HG03175 (cell line): Measurements from ENCODE around the gene POLR3E.

ENCODE experiments used
- ATAC-seq: cut with Tn5 transposase; IDR thresholded peaks from one replicate; pipeline ENCODE4 v1.9.1; 2021; ENCODE audit warnings: mild to moderate bottlenecking, moderate library complexity; ENCODE audit not compliant: unreplicated experiment

The POLR3E gene

DNA sequence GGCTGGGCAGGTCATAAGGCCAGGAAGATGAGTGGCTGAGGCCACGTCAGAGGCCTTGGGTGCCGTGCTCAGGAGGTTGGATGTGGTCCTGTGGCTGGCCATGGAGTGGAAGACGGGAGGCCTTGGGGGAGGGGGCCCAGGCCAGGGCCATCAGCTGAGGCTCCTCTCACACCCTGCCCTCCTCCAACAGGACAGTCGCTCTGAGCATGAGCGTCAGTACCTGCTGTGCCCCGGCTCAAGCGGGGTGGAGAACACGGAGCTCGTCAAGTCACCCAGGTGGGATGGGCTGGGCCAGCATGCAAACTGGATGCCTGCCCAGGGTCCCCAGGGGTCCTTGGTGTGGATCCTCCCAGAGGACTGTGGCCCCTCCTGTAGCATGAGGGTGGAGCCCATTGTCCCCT lies 19.2 kb downstream of the POLR3E start:
- ATAC-seq, result no peak

GRCh38 chr16:22317001-22317530 lies 19.9 kb downstream of the POLR3E start:
- ATAC-seq, result no peak

DNA sequence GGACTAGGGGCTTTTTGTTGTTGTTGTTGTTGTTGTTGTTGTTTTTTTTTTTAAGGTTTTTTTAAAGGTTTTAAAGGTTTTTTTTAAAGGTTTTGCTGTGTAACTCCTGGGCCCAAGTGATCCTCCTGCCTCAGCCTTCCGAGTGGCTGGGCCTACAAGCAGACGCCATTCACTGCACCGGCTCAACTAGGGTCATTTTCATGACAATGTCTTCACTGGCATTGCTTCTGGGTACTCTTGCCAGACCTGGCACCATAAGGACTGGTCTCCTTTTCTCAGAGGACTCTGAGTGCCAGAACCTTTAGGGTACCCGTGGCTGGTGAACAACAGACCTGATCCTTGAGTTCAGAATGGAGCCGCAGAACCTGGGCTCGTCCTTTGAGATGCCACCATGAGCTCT lies 20.4 kb downstream of the POLR3E start:
- no peak for ATAC-seq

DNA sequence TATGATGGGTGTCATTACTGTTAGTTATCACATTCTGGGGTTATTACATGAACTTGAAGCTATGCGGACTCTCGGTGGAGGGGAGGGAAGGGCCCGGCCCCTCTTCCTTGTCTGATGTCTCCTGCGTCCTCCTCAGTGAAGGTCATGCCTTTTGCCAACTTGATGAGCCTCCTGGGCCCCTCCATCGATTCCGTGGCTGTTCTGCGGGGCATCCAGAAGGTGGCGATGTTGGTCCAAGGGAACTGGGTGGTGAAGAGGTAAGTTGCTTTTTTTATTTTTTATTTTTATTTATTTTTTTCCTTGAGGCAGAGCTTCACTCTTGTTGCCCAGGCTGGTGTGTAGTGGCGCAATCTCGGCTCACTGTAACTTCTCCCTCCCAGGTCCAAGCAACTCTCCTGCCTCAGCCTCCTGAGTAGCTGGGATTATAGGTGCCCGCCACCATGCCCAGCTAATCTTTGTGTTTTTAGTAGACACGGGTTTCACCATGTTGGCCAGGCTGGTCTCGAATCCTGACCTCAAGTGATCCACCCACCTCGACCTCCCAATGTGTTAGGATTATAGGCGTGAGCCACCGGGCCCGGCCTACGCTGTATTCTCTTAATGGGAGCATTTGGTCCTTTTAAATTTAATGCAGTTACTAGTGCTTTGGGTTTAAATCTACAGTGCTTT lies 21.6 kb downstream of the POLR3E start:
- no peak for ATAC-seq

DNA sequence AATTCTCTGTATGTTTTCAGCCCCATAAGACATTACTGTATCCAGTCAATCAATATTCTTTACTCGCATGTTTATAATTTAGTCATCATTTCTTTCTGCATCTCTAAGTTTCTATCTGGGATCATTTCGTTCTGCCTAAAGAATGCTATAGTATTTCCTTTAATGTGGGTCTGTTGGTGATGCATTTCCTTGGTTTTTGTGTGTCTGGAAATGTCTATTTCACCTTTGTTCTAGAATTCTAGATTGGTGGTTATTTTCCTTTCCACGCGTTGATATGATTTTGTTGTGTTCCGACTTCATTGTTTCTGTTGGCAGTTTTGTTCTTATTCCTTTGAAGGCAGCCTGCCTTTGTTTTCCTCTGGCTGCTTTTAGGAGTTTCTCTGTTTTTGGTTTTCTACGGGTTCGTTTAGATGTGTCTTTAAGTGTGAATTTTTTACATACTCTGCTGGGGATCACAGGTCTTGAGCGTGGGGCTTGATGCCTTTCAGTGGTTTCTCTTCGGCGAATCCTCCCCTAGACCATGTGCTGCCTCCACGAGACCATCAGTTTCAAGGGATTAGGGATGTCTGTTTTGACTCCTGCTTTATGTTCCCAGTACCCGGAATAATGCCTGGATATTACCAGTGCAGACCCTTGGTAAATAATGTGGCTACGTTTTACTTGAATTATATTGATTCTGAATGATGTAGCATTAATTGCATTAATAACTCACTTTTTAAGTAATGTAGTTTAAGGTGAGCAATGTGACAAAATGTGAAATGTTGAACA lies 23.5 kb downstream of the POLR3E start:
- ATAC-seq, result no peak

DNA sequence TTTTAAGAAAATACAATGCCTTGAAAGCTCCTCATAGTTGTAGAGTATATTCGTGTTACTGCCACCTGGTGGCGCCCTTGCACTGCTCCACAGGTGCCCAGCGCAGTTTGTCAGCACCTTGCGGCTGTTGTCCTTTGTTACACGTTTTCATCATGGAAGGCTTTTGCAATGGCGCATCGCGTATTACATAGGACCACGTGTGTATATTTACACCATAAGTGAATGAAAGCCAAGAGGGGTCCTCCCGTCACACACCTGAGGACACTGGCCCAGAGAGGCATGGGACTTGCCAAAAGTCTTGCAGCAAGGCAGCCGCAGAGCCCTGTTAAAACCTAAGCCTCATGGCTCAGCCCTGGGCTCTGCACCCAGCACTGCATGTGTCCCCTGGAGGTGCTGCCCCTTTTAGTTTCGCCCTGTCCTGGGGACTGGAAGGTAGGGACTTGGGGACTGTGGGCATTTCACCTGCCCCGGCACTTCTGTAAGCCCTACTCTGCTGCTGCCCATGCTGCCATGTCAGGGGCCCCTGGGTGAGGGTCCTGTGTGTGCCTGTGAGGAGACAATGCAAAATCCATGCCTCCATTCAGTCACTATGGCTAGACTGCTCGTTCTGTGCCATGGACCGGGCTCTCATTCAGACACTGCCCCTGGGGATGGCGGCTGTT lies 24.3 kb downstream of the POLR3E start:
- ATAC-seq, result no peak

GRCh38 chr16:22322021-22322471 lies 24.8 kb downstream of the POLR3E start:
- ATAC-seq, result no peak

- no peak for ATAC-seq
Measured at GRCh38 chr16:22322741-22323140, 25.5 kb downstream of the POLR3E start.

- no peak for ATAC-seq
Measured at GRCh38 chr16:22323173-22323958, 26.2 kb downstream of the POLR3E start.

DNA sequence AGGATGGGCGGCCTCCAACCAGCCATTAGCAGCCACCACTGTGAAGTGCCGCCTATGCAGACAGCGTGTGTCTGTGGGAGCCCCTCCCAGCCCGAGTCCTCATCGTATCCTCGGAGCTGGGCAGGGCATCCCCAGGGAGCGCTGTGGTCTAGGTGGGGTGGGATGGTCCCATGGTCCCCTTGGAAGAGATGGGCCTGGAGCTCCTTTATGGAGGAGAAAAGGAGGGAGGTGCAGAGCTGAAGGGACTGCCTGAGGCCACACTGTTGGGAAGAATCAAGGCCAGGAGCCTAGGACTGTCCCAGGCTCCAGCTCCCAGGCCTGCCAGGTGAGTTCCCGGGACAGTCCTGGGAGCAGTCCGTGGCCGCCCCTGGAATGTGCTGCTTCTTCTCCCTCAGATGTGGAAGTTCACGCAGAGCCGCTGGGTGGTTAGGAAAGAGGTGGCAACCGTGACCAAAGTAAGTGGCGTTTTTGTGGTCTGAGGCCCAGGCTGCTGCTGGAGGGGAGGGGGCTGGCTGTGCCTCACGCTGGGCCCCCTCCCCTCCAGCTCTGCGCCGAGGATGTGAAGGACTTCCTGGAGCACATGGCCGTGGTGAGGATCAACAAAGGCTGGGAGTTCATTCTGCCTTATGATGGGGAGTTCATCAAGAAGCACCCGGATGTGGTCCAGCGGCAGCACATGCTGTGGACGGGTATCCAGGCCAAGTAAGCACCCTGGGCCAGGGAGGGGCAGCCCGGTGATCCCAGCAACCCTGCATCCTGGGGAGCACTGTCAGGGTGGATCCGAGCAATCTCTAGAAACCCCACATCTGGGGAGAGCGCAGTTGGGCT lies 27.0 kb downstream of the POLR3E start:
- no peak for ATAC-seq

DNA sequence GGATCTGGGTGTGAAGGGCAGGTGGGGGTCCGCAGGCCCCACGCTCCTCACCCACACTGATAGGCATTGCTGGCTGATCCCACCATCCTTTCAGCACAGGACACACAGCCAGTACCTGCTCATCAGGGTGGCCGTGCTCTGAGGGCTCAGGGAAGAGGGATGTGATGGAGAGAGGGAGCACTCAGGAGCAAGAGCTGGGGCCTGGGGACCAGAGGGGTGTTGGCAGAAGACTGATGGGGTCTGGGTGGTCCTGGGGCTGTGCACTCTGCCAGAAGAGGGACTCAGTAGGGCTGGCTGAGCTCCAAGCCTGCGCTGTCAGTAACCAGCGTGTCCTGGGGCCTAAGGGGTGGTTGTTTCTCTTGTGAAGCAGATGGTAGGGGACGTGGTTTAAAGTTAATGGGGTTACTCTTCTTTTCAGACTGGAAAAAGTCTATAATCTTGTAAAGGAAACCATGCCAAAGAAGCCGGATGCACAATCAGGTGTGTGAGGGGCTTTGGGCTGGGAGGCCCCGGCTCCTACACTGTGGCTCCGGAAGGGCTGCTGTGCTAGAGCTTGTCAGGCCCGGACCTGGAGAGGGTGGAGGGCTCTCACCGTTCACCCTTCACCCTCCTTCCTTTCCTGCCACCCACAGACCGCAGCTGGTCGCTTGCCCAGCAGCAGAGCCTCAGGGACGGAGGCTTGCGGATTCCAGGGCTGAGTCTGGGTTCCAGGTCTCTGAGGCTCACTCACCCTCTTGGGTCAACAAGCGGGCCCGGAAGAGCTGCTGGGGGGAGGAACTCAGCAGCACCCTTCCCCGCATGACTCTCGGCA lies 27.8 kb downstream of the POLR3E start:
- no peak for ATAC-seq

DNA sequence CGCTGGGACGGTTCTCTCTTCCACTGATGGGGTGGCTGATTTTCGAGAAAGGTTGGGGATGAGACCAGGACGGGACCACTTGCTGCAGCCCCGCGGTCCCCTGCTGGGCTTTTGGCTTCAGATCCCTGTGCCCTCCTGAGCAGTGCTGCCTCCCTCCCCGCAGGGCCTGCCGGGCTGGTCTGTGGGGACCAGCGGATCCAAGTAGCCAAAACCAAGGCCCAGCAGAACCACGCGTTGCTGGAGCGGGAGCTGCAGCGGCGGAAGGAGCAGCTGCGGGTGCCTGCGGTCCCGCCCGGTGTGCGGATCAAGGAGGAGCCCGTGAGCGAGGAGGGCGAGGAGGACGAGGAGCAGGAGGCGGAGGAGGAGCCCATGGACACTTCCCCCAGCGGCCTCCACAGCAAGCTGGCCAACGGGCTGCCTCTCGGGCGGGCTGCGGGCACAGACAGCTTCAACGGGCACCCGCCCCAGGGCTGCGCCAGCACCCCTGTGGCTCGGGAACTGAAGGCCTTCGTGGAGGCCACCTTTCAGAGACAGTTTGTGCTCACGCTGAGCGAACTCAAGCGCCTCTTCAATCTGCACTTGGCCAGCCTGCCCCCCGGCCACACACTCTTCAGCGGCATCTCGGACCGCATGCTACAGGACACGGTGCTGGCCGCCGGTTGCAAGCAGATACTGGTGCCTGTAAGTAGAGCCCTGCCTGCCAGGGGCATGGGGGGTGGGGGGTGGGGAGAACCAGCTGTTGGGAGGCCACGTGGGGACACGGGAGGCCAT lies 28.6 kb downstream of the POLR3E start:
- ATAC-seq, result no peak

DNA sequence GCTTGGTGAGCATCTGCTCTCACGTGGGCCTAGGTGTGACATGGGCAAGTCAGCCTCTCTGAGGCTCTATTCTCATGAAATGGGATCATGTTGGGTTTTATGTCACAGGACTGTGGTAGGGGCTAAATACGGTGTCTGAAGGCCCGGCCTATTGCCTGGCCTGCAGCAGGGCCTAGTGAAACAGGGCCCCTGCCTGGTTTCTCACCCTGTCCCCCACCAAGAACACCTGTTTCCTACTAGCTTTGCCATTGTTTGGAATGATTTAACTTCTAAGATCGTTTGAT lies 29.1 kb downstream of the POLR3E start:
- no peak for ATAC-seq

GRCh38 chr16:22326771-22327445 lies 29.7 kb downstream of the POLR3E start:
- ATAC-seq, result no peak

GRCh38 chr16:22327446-22327775 lies 30.2 kb downstream of the POLR3E start:
- ATAC-seq, result no peak

GRCh38 chr16:22328081-22328725 lies 31.0 kb downstream of the POLR3E start:
- no peak for ATAC-seq

DNA sequence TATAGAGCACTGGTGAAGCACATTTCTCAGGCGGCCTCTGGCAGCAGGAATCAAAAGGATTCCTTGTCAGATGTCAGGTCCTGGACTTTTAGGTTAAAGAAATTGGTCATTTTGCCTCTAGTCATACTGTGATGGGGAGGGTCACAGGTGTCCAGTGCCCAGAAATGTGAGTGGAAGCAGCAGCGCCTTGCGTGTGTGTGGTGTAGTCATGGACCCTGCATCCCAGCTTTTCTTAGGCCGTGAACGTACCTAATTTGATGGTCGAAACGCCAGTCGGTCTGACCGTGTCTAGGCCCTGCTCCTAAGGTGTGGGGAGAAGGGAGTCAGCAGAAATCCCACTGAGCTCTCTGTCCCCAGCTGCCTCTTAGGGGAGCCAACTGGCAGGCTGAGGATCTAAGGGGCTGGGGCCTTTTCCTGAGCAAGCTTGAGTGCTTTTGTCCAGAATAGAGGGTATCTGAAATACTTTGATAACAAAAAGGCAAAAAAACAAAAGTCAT lies 32.0 kb downstream of the POLR3E start:
- no peak for ATAC-seq

GRCh38 chr16:22330326-22330725 lies 33.1 kb downstream of the POLR3E start:
- no peak for ATAC-seq
